SIG-M5 treated with dmso at 0.1 percent for 504 hours (cell line): ENCODE measurements around the gene C10orf62.

Experiments used
- DNase-seq: peaks from one replicate; lab custom pipeline; 2025; ENCODE audit not compliant: unreplicated experiment; lab: John Stamatoyannopoulos, UW

Gene C10orf62

DNA sequence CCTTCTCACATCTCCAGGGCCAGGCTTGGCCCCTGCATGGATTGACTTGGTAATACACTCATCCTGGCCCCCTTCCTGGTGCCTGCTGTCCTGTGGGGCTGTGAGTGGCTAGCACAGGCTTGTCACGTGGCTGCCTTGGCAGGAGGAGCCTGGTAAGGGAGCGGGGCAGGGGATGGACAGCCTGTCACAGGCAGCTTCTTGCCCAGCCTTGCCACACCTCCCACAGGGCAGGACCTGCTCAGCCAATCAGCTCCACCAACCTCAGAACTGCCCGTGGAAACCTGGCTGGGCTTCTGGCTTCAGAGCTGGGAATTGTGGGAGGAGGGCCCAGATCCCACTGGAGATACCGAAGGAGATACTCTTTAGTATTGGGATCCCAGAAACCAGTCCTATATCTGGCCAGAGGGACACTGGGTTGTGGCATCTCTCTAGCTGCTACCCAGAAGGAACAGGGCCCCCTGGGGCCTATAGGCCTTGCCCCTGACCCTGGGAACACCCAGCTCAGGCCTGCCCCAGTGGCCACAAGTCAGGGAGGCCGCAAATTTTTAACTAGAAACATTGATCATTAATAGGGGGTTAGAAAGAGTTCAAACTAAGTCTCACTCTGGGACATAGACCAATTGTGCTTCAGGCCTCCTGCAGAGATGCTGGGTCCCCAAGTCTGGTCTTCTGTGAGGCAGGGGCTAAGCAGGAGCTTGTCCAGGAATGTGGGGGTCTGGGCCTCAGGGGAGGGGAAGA lies 5.3 kb upstream of the C10orf62 start, which contains the start of gene HOGA1:
HOGA1 (plus strand) TSS at position 330 of the 738 bp plus-strand sequence; CDS start at position 645, 315 bp downstream.
- no peak for DNase-seq

DNA sequence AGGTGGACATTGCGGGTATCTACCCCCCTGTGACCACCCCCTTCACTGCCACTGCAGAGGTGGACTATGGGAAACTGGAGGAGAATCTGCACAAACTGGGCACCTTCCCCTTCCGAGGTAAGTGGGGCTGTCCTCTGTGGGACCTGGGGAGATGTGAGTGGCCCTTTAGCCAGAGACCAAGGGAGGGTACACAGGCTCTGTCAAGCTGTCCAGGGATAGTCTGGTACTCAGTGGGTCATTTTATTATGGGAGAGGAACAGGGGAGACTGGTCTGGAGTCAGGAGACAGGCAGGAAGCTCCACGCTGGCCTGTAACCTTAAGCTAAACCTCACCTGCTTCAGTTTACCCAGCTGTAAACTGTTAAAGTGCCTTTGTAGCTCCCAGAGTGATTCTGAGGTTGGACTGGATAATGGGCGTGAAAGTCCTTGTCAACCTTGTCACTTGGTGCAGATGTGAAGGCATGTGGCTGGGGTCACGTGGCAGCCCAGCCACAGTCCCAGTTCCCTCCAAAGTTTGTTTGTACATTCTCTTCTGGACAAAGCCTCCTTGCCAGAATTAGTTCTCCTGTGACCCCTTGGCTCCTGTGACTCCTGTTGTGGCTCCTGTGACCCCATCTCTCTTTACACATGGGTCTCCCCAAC lies 4.6 kb upstream of the C10orf62 start:
- DNase-seq, result no peak

DNA sequence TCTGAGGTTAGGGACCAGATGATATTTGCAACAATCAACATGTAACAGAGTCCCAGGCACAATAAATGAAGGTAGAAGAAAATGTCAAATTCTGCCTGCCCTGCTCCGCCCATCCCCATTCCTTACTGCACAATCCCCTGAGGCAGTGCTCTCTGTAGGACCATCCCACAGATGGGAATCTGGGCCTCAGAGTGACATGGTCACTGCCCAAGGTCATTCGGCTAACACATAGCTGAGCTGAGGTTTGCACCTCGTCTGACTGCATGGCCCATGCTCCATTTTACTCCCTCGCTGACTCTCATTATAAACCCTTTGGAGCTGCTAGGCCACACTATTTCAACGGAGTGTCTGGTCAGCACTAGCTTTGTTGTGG lies 4.1 kb upstream of the C10orf62 start:
- no peak for DNase-seq

DNA sequence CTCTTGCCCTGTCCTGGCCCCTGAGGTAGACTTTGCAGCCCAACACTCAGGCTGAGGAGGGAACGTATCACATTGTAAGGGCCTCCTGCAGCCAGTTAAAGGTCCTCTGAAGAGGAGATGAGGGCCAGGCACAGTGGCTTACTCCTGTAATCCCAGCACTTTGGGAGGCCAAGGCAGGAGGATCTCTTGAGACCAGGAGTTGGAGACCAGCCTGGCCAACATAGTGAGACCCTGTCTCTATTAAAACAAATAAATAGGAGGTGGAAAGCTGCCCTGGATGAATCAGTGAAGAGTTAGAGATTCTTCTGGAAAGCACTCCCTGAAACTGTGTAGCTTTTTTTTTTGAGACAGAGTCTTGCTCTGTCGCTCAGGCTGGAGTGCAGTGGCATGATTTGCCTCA lies 2.3 kb upstream of the C10orf62 start:
- DNase-seq, result no peak

DNA sequence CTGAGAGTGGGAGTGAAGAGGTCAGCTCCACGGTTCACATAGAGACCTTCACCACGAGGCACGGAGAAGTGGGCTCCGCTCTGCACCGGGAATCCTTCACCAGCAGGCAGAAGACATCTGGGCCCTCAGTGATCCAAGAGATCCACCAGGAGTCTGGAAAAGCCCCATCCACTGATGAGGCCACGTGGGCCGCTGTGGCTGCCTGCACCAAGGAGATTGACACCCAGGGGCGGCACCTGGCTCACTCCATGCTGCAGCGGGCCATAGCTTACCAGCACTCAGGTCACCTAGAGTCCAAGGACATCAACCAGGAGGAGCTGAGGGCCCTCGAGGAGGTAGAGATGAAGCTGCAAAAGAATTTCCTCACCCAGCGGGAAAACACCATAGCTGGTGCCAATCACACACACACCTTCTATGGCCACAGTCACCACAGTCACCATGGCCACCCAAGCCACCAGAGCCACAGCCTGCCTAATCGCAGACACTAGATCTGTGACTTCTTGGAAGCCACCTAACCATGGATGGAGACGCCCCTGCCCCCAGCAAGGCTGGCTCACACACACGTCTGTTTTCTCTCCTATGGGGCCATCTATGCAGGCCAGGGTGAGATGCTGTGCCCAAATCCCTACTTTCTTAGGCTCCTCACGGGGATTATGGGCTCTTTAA lies 694 bp downstream of the C10orf62 start:
- no peak for DNase-seq

DNA sequence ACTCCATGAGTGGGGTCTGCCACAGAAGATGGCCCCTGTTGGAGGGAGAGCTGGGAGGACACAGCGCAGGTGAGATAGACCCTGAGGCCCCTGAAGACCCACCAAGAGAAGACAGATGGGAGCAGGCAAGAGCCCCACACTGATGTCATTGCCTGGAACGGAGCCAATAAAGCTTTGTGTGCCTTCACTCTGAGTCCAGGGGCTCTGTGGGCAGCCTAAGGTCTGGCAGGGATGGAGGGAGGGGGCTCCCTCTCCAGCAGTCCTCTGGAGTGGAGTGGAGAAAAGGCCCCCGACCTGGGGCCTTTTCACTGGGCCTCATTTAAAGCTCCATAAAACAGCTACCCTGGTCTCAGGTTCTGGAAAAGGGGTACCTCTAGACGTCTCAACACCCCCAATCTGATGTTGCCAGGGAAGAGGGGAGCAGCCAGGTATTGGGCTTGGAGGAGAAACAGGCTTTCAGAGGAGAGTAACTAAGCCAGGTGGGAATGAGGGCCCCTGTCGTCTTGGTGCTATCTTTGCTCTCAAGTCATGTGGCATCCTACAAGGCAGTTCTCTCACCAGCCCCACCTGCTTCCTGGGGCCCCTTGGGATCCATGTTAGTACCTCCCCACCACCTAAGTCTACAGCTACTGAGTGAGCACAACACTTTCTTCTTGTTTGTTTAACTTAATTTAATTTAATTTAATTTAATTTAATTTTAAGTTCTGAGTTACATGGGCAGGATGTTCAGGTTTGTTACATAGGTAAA lies 1.4 kb downstream of the C10orf62 start:
- DNase-seq, result no peak

DNA sequence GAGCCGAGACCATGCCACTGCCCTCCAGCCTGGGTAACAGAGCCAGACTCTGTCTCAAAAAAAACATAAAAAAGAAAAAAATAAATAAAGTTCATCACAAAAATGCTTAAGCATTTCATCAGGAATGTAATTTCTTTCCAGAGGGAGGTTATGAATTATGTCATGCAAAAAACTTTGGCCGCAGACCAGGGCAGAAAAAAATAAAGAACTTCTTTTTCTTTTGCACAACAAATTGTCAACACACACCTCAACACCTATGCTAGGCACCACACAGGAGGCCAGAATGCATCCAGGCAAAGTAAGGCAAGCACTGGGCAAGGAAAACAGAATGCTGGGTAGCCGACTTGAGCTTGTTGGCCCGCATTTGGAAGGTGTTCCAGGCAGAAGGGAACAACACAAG lies 3.9 kb downstream of the C10orf62 start:
- no peak for DNase-seq

DNA sequence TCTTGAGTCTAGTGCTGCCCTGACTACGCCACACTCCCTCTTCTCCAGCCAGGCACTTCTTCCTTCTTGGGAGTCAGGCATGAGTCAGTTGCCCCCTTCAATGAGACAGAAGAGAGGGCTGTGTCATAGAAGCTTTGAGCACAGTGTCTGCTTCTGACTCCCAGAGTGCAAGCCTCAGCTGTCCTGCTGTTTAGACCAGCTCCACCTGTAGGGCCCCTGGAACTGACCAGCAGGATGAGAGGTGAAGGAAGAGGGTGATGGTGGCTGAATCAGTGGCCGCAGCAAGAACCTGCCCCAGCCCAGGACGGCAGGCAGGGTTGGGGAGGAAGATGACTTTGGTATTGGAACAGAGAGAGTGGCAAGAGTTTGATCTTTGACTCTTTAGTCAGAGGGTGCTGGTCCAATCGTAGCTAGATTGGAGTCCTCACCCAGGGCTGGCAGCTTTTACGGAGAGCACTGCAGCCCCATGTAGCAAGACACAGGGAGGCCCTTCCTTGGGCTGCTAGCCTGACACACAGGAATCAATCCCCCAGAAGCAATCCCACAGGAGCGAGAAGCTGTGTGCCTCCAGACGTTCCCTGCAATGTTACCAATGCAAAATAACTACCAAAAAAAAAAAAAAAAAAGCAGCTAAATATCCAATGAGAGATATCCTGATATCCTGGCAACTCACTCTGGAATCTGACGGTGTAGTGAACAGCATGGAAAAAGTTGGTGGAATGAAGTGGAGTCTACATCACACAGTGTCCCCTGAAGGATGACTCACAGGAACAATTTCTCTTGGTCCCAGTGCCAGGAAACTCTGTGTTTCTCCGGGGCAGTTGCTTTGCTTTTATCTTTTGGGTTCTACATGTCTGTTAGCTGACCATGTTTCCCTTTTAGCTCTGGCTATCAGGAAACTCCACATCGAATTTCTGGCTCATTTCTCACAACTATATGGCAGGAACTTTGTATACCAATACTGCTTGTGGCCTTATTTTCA lies 6.9 kb downstream of the C10orf62 start:
- no peak for DNase-seq

DNA sequence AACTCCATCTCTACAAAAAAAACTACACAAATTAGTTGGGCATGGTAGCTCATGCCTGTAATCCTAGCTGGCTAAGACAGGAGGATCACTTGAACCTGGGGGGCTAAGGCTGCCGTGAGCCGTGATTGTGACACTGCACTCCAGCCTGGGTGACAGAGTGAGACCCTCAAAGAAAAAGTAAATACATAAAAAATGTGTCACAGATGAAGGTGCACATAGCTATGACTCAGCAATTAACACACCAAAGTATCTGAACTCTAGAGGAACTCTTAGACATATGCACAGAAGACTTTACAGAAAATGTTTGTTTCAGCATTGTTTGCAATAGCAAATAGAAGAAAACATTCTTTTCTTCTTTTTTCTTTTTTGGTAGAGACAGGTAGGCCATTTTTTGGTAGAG lies 8.3 kb downstream of the C10orf62 start:
- no peak for DNase-seq

DNA sequence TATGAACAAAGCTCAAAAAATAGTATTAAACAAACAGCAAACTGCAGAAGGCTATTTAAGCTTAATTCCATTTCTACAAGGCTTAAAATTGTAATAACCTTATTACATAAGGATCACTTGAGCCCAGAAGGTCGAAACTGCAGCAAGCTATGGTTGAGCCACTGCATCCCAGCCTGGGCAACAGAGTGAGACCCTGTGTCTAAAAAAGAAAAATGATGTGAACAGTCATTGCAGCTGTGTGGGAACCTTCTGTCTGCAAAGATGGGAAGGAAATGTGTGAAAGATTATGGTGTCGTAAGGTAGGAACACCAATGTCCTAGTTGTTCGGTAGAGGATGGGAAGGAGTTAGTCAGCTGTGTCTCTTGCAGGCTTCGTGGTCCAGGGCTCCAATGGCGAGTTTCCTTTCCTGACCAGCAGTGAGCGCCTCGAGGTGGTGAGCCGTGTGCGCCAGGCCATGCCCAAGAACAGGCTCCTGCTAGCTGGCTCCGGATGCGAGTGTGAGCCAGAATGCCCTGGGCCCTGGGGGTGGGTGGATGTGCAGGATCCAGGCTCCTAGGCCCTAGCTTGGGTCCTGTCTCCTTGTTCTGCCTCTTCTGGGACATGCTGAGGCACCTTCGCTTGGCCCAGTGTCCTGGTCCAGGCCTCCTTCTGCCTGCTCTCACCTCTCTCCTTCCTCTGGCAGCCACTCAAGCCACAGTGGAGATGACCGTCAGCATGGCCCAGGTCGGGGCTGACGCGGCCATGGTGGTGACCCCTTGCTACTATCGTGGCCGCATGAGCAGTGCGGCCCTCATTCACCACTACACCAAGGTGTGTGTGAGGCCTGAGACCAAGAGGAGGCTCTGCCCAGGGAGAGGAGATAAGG lies 9.1 kb downstream of the C10orf62 start:
- no peak for DNase-seq

DNA sequence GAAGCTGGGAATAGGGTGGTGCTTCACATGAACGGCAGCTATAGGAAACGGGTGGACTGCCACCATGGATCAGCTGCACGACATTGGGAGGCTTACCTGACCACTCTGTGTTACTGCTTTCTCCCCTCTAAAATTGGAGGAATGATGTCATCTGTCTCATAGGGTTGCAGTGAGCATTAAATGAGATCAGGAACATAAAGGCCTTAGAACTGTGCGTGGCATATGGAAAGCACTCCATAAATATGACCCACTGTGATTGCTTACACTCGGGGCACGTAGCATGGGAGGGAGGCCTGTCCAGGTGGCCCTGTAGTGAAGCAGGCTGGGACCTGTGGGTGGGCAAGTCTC lies 9.7 kb downstream of the C10orf62 start:
- DNase-seq, result no peak

DNA sequence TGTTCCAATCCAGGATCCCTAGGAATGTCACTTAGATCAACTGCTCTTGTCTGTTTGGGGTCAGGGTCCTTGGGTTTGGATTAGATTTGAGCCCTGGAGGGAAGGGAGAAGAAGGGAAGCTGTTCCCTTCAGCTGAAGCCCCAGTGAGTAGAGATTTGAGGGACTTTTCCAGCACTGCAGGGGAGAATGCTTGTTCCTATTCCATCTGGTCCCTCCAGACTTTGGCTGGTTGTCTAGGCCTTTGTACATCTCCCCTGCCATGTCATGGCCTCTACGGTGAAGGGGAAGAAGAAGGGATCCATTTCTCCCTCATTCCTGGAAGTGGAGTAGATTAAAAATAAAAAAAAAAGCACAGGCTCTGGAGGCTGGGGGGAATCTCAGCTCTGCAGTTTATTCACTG lies 11.1 kb downstream of the C10orf62 start:
- DNase-seq, result no peak

DNA sequence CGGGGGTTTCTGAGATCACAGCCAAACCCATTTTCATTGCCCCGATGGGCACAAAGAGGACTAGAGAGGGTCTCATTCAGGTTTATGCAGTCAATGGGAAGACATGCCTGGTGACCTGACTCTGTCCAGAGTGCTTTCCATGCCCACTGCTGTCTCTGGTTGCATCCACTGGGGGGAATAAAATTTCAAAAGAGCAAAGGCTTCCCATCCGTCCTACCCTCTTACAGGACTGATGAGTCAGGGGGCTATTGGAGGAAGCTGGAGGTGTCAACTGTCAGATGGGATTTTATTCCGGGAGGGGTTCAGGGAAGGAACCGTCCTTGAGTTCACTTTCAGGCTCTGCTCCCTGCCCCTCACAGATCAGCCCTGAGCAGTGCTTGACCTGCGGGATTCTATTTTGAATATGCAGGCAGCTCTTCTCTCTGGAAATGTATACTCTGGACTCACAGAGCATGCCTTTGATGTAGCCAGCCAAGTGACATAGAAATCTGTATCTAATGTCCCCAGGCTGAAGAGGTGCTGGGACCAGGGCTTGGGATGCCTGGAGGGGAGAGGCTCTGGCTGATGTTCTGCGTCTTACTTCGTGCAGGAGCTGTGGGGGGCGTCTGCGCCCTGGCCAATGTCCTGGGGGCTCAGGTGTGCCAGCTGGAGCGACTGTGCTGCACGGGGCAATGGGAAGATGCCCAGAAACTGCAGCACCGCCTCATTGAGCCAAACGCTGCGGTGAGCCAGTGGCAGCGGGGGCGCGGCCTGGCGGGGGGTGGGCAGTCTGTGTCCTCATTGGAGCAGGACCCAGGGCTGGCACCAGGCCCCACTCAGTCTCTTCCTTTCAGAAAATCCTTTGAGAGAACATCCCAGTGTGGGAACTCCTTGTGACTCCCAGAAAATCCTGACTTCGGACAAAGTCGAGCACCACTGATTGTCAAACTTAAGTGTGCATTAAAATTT lies 12.0 kb downstream of the C10orf62 start:
- DNase-seq, result no peak

DNA sequence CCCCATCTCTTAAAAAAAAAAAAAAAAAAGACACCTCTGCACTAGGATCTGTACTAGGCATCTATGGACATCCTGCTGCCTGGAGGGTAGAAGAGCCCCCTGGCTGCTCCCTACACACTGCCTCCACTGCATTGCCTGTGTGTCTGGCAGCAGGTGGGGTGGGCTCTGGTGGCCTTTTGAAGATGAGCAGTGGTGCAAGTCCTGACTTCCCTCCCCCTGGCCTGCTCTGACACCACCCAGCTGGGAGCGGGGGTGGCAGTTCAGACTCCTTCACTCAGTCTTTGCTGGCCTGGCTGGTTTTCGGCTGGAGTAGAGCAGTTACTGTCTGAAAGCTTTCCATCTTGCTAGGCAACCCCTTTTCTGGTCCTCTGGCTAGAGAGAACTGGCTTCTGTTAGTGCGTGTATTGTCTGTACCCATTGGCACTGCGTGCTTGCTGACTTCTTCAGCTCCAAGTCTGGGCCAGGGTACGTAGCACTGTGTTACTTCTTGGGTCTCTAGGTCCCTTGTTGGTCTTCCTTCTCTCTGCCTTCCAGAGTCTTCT lies 17.6 kb downstream of the C10orf62 start:
- DNase-seq, result no peak

DNA sequence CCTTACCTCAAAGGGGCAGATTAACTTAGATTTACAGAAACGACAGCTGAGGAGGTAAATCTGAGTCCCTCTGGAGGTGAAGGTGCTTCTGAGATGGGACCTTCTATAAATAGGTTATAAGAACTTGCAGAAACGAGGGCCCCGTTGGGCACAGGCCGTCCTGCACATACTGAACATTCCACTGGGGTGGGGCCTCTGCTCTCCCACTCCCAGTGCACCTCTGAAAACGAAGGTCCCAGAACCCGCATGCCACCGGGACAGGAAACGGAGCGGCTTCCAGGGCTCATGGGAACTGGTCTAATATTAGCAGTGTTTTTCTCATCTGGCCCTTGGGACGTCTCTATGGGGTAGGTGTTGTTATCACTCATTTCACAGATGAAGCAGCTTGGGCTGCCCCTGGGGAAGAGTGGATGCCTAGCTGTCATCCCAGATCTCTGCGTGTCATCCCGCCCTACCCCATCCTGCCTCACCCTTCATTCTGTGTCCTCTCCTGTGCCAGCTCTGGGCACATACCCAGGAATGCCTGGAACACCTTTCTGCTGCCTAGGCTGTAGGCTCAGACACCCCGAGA lies 19.6 kb downstream of the C10orf62 start:
- no peak for DNase-seq

DNA sequence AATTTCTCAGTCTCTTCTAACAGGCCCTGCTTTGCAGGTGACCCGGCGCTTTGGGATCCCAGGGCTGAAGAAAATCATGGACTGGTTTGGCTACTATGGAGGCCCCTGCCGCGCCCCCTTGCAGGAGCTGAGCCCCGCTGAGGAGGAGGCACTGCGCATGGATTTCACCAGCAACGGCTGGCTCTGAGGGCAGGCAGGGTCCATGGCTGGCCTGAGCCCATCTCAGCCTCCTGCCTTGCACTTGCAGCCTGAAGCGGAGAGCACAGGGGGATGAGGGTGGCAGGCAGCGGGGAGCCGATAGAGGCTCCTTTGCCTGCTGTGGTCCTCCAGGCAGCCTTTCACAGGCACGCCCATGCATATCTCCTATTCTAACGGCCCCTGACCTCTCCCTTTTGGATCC lies 22.0 kb downstream of the C10orf62 start:
- no peak for DNase-seq

DNA sequence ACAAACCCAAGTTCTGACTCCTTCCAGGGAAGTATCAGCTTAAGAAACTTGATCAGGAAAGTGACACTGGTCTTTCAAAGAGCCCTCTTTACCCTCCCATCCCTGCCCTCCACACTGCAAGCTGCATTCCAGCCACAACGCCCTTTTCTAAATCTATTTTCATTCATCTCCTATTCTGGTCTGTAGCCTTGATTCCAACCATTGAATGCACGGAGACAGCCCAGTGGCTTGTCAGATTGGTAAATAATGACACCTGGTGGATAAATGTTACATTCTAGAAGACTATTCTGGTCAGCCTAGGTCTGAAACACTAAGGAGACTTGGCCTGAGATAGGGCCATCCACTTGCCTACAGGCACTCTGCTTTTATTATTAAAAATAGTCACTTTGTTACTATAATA lies 22.9 kb downstream of the C10orf62 start:
- DNase-seq, result peak; percentile 5

DNA sequence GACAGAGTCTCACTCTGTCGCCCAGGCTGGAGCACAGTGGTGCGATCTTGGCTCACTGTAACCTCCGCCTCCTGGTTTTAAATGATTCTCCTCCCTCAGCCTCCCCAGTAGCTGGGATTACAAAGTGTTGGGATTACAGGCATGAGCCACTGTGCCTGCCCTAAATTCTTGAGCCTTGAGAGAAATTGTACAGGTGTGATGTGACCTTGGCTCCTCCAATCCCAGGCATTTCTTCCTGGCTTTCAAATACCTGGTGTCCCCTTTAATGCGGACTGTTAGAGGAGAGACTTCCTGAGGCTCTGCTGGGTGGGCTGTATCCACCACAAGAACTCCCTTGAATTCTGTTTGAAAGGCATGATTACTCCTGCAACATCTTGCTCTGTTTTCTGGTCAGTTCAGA lies 28.8 kb downstream of the C10orf62 start:
- no peak for DNase-seq
